IPS-18c (cell line): ENCODE data around the gene ANTXR2.
"Not testable (repeated sequence)": the region's sequence is repeated elsewhere in the genome, so short reads cannot be mapped to it uniquely, and the experiment has no call there.

ENCODE experiments used
- H3K4me3 ChIP-seq: 2 replicates; pipeline ENCODE4 v1.7.0; 2013; ENCODE audit warnings: low read depth, mild to moderate bottlenecking, low read length, moderate library complexity; ENCODE audit not compliant: insufficient read depth
- H3K9me3 ChIP-seq: one replicate; pipeline ENCODE4 v1.6.1; 2013; ENCODE audit warnings: mild to moderate bottlenecking, low read length, moderate library complexity; ENCODE audit not compliant: control insufficient read depth, insufficient read depth

Gene ANTXR2

GRCh38 chr4:80072744-80073472 is at the start of gene ANTXR2:
TSS of gene ANTXR2 (minus strand) at chr4:80073229. CDS start at chr4:80072560, 669 bp downstream.
- H3K4me3 ChIP-seq, result peak within 1 kb of the TSS; percentile 74

GRCh38 chr4:80121815-80122214 is 48.8 kb upstream of the ANTXR2 start:
- H3K9me3 ChIP-seq, H3K4me3 ChIP-seq: not testable (repeated sequence)

More at GRCh38 chr4:80072744-80073472, at the start of gene ANTXR2:
- H3K9me3 ChIP-seq, result no peaks in the 10 kb centered on the region

- not testable (repeated sequence) for H3K9me3 ChIP-seq, H3K4me3 ChIP-seq
Observed at GRCh38 chr4:80119620-80120019, 46.6 kb upstream of the ANTXR2 start.

- Histone ChIP-seq H3K9me3 (no peaks in the 10 kb centered on the region), H3K4me3 (no peak overlapping the region)
Observed at GRCh38 chr4:80116516-80116915, 43.5 kb upstream of the ANTXR2 start.

- Histone ChIP-seq H3K4me3 (no peak overlapping the region), H3K9me3 (no peaks in the 10 kb centered on the region)
Observed at GRCh38 chr4:80115368-80116181, 42.5 kb upstream of the ANTXR2 start.

- Histone ChIP-seq H3K9me3 (no peaks in the 10 kb centered on the region), H3K4me3 (no peak overlapping the region)
Observed at GRCh38 chr4:80114732-80115265, 41.8 kb upstream of the ANTXR2 start.

GRCh38 chr4:80113615-80114014 is 40.6 kb upstream of the ANTXR2 start:
- Histone ChIP-seq H3K4me3 (no peak overlapping the region), H3K9me3 (no peaks in the 10 kb centered on the region)

GRCh38 chr4:80112236-80112635 is 39.2 kb upstream of the ANTXR2 start:
- Histone ChIP-seq H3K4me3 (no peak overlapping the region), H3K9me3 (no peaks in the 10 kb centered on the region)

GRCh38 chr4:80111276-80111675 is 38.2 kb upstream of the ANTXR2 start:
- H3K9me3 ChIP-seq, result no peaks in the 10 kb centered on the region
- H3K4me3 ChIP-seq, result no peak overlapping the region

- Histone ChIP-seq H3K4me3 (no peak overlapping the region), H3K9me3 (no peaks in the 10 kb centered on the region)
Observed at GRCh38 chr4:80107374-80107773, 34.3 kb upstream of the ANTXR2 start.

GRCh38 chr4:80104927-80105326 is 31.9 kb upstream of the ANTXR2 start:
- Histone ChIP-seq H3K9me3 (no peaks in the 10 kb centered on the region), H3K4me3 (no peak overlapping the region)

GRCh38 chr4:80103629-80104028 is 30.6 kb upstream of the ANTXR2 start:
- Histone ChIP-seq H3K4me3 (no peak overlapping the region), H3K9me3 (no peaks in the 10 kb centered on the region)

GRCh38 chr4:80101792-80102116 is 28.7 kb upstream of the ANTXR2 start:
- Histone ChIP-seq H3K4me3 (no peak overlapping the region), H3K9me3 (no peaks in the 10 kb centered on the region)

- no peaks in the 10 kb centered on the region for H3K9me3 ChIP-seq
- no peak overlapping the region for H3K4me3 ChIP-seq
Observed at GRCh38 chr4:80101071-80101791, 28.2 kb upstream of the ANTXR2 start.

GRCh38 chr4:80099671-80100070 is 26.6 kb upstream of the ANTXR2 start:
- Histone ChIP-seq H3K4me3 (no peak overlapping the region), H3K9me3 (no peaks in the 10 kb centered on the region)

GRCh38 chr4:80098635-80099034 is 25.6 kb upstream of the ANTXR2 start:
- Histone ChIP-seq H3K4me3 (no peak overlapping the region), H3K9me3 (no peaks in the 10 kb centered on the region)

GRCh38 chr4:80097400-80098177 is 24.6 kb upstream of the ANTXR2 start:
- no peaks in the 10 kb centered on the region for H3K9me3 ChIP-seq
- no peak overlapping the region for H3K4me3 ChIP-seq
